RWPE1 (cell line): ENCODE data around the gene NKD1.

Experiments
- CTCF ChIA-PET: fragments of 350-600 bp; sonication (Branson Sonifier 250); formaldehyde crosslinking; extraction: SDS; loops from one replicate; lab custom pipeline; 2021; lab: Yijun Ruan, JAX
- POLR2A ChIA-PET: fragments of 400-600 bp; formaldehyde crosslinking; extraction: SDS; loops from one replicate; lab custom pipeline; 2020; ENCODE audit warnings: antibody characterized with exemption; ENCODE audit not compliant: low non-redundant PET; lab: Yijun Ruan, JAX
- DNase-seq: peaks from one replicate; pipeline ENCODE4 v3.0.0; 2012; ENCODE audit warnings: low spot score
- H3K27ac ChIP-seq: fragments of 450-650 bp; 2 replicates; pipeline ENCODE4 v1.5.1; 2017
- TF ChIP-seq, protein P1 (sequence below): fragments of 450-650 bp; conservative IDR thresholded peaks from 2 replicates; pipeline ENCODE4 v1.5.1; 2017; ENCODE audit warnings: low read depth, mild to moderate bottlenecking

The NKD1 gene

DNA sequence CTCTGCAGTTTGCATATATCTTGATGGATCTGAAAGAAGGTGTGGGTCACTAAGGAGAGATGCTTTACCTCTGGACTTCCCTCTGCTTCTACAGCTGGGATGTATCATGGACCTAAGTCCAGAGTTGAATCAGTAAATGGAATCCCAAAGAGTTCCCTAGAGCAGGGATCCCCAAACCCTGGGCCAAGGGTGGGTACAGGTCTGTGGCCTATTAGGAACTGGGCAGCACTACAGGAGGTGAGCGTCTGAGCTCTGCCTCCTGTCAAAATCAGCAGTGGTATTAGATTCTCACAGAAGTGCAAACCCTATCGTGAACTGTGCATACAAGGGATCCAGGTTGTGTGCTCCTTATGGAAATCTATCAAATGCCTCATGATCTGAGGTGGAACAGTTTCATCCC is 39.3 kb downstream of the NKD1 start:
- no peak for DNase-seq
- TF ChIP-seq, protein P1, sequence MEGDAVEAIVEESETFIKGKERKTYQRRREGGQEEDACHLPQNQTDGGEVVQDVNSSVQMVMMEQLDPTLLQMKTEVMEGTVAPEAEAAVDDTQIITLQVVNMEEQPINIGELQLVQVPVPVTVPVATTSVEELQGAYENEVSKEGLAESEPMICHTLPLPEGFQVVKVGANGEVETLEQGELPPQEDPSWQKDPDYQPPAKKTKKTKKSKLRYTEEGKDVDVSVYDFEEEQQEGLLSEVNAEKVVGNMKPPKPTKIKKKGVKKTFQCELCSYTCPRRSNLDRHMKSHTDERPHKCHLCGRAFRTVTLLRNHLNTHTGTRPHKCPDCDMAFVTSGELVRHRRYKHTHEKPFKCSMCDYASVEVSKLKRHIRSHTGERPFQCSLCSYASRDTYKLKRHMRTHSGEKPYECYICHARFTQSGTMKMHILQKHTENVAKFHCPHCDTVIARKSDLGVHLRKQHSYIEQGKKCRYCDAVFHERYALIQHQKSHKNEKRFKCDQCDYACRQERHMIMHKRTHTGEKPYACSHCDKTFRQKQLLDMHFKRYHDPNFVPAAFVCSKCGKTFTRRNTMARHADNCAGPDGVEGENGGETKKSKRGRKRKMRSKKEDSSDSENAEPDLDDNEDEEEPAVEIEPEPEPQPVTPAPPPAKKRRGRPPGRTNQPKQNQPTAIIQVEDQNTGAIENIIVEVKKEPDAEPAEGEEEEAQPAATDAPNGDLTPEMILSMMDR = no peak
- H3K27ac ChIP-seq = no peak overlapping the region
- CTCF ChIA-PET = interaction anchor here (0.5 kb wide), 1 partner anchor 830 kb away, joined by 3 read pairs; no protein-coding TSS in a partner anchor
- POLR2A ChIA-PET = no interaction called here

DNA sequence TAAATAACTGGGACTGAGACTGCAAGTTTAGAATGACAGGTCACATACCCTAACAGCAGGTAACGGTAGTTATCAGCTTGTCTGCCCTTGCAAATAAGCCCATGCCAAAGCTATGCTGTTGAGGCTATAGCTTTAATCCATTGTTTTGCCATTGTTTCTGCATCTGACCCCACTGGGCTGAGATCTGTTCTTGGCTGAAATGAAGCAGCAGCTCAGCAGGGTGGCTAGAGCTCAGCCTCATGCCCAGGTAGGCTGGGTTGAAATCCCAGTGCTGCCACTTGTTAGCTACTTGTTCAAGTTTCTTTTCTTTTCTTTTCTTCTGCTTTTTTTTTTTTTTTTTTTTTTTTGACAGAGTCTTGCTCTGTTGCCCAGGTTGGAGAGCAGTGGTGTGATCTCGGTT is 40.1 kb downstream of the NKD1 start:
- DNase-seq = no peak
- CTCF ChIA-PET = interaction anchor here (0.5 kb wide), 1 partner anchor 830 kb away, joined by 3 read pairs; no protein-coding TSS in a partner anchor
- TF ChIP-seq, protein P1 = no peak
- no peak overlapping the region for H3K27ac ChIP-seq
- POLR2A ChIA-PET = no interaction called here

DNA sequence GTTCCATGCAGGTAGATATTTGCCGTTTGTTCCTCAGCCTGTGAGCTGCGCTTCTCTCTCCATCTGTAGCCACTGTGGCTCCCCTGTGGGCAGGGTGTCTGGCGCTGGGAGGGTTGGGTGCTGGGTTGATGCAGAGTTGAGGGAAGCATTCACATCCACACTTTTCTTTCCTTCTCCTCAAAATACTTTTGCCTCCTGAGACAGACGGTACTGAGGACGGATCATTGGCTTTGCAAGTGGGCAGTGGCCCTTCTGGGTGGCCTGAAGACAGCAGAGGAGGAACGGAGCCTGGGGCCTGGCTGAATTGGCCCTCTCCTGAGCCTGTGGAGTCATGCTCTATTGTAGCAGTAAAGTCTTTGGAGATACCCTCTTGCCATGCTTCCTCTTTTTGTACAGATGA is 43.0 kb downstream of the NKD1 start:
- ChIA-PET CTCF (no interaction called here), POLR2A (no interaction called here)
- H3K27ac ChIP-seq = no peak overlapping the region
- no peak for DNase-seq
- TF ChIP-seq, protein P1 = no peak

GRCh38 chr16:50591800-50592771 is 43.9 kb downstream of the NKD1 start:
- peak overlapping the region; percentile 9; the same call in 1 of the 2 replicates for H3K27ac ChIP-seq
- POLR2A ChIA-PET = no interaction called here
- TF ChIP-seq, protein P1 = no peak
- CTCF ChIA-PET = no interaction called here
- DNase-seq = no peak

DNA sequence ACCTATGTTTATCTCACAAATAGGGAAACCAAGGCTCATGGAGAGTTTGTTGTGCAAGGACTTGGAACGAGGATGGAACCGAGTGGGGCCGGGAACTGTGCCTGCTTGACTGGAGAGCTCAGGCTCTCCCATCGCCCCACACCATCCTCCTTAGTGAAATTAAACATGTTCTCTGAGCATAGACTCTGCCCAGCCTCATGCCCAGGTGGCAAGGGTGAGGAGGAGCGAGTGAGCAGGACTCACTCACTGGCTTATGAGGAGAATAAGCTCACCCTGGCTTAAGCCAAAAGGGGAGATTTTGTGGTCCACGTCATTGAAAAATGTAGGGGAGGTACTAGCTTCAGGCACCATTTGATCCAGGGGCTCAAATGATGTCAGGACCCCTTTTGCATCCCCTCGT is 44.8 kb downstream of the NKD1 start:
- TF ChIP-seq, protein P1 = no peak
- DNase-seq = no peak
- H3K27ac ChIP-seq = no peak overlapping the region
- CTCF ChIA-PET = interaction anchor here (0.6 kb wide), 1 partner anchor 16 kb away, joined by 3 read pairs; no protein-coding TSS in a partner anchor
- POLR2A ChIA-PET = no interaction called here

DNA sequence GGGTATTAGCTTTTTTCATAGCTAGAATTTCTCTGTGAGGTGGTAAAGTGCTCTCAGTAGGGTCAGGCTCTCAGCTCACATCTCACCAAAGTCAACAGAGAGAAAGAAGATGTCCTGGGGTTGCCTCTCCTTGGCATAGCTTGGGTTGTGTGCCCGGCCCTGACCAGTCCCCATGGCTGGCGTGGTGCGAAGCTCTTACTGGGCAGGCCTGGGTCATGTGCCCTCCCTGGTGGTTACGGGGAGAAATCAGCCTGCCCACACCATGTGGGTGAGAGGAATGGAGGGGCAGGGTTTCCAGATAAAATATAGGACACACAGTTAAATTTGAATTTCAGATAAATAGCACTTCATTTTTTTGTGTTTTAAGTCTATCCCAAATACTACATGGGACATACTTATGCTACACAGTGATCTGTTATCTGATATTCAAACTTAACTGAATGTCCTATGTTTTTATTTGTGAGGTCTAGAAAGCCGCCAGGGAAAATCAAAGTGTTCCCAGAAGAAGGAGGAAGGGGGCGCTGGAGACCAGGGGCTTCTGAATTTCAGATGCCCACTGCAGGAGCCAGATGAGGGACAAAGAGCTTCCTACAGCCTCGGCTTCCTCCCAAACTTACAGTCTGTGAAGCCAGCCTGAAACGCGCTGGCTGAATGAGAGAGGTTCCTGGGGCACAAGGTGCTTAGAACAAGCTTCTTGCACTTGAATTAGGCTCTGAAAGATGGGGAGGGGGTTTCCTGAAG is 45.4 kb downstream of the NKD1 start:
- no peak for DNase-seq
- ChIA-PET POLR2A (no interaction called here), CTCF (interaction anchor here (0.6 to 0.8 kb wide), 5 partner anchors 10 to 227 kb away, joined by 3 to 4 read pairs (median 3); no protein-coding TSS in a partner anchor)
- TF ChIP-seq, protein P1 = no peak
- H3K27ac ChIP-seq = no peak overlapping the region
